HepG2 (cell line): ENCODE data around the gene ACBD6. TPM values are rescaled to one million over a fixed set of nuclear protein-coding genes. Genes with fewer than 3 reads are reported as not detected.

Experiments used
- ATF7 ChIP-seq, 2 experiments: fragments of 450-650 bp in 1 of 2; sonication (generic) in 1 of 2; formaldehyde crosslinking in 1 of 2; IDR thresholded peaks; 2 replicates each; pipeline versions ENCODE4 v1.4.0 to v1.6.1; 2016 to 2020; ENCODE audit warnings: antibody characterized with exemption in 1 of 2, mild to moderate bottlenecking in 1 of 2, missing genetic modification reagents in 1 of 2
- CC2D1A ChIP-seq: sonication (generic); formaldehyde crosslinking; IDR thresholded peaks from 2 replicates; pipeline ENCODE4 v1.8.1; 2023; ENCODE audit warnings: mild to moderate bottlenecking, missing genetic modification reagents
- ELF1 ChIP-seq: sonication (generic); formaldehyde crosslinking; IDR thresholded peaks from 2 replicates; pipeline ENCODE4 v1.4.0; 2020; ENCODE audit warnings: missing genetic modification reagents
- HNF4A ChIP-seq: sonication (generic); formaldehyde crosslinking; IDR thresholded peaks from 2 replicates; pipeline ENCODE4 v1.4.0; 2020; ENCODE audit warnings: missing genetic modification reagents
- HOXA7 ChIP-seq: sonication (generic); formaldehyde crosslinking; IDR thresholded peaks from 2 replicates; pipeline ENCODE4 v1.8.1; 2022; ENCODE audit warnings: mild to moderate bottlenecking, missing genetic modification reagents, moderate library complexity
- JDP2 ChIP-seq: sonication (generic); formaldehyde crosslinking; IDR thresholded peaks from 2 replicates; pipeline ENCODE4 v1.8.1; 2022; ENCODE audit warnings: missing genetic modification reagents, borderline replicate concordance
- KDM4B ChIP-seq: sonication (generic); formaldehyde crosslinking; IDR thresholded peaks from 2 replicates; pipeline ENCODE4 v1.4.0; 2020; ENCODE audit warnings: missing genetic modification reagents
- NFE2 ChIP-seq: sonication (generic); formaldehyde crosslinking; IDR thresholded peaks from 2 replicates; pipeline ENCODE4 v1.4.0; 2020; ENCODE audit warnings: missing genetic modification reagents
- NFE2L2 ChIP-seq: fragments of 150-350 bp; IDR thresholded peaks from 2 replicates; pipeline ENCODE4 v1.6.1; 2014; ENCODE audit warnings: low read length
- NR2F1 ChIP-seq, 2 experiments: fragments of 450-650 bp in 1 of 2; formaldehyde crosslinking in 1 of 2; IDR thresholded peaks; 2 replicates each; pipeline versions ENCODE4 v1.5.0 to v1.6.1; 2016 to 2020; ENCODE audit warnings: mild to moderate bottlenecking in 1 of 2, missing compliant biosample characterization in 1 of 2, missing genetic modification reagents in 1 of 2, moderate library complexity in 1 of 2
- RFX3 ChIP-seq: IDR thresholded peaks from 2 replicates; pipeline ENCODE4 v1.6.1; 2016; ENCODE audit warnings: missing biosample characterization, missing genetic modification reagents
- TBX2 ChIP-seq: sonication (generic); formaldehyde crosslinking; IDR thresholded peaks from 2 replicates; pipeline ENCODE4 v1.5.0; 2020; ENCODE audit warnings: missing genetic modification reagents, mild to moderate bottlenecking, borderline replicate concordance
- THAP11 ChIP-seq: IDR thresholded peaks from 2 replicates; pipeline ENCODE4 v1.6.1; 2016; ENCODE audit warnings: missing biosample characterization, missing genetic modification reagents
- ZC3H4 ChIP-seq: sonication (generic); formaldehyde crosslinking; IDR thresholded peaks from 2 replicates; pipeline ENCODE4 v1.4.0; 2020; ENCODE audit warnings: missing genetic modification reagents, borderline replicate concordance
- ZIK1 ChIP-seq: sonication (generic); formaldehyde crosslinking; IDR thresholded peaks from 2 replicates; pipeline ENCODE4 v1.5.0; 2020; ENCODE audit warnings: mild to moderate bottlenecking, low read depth, missing genetic modification reagents, borderline replicate concordance
- ZMYM3 ChIP-seq: sonication (generic); formaldehyde crosslinking; IDR thresholded peaks from 2 replicates; pipeline ENCODE4 v1.5.1; 2020; ENCODE audit warnings: mild to moderate bottlenecking, missing genetic modification reagents
- ZNF10 ChIP-seq: sonication (generic); formaldehyde crosslinking; IDR thresholded peaks from 2 replicates; pipeline ENCODE4 v1.4.0; 2020; ENCODE audit warnings: mild to moderate bottlenecking, low read depth, missing genetic modification reagents, borderline replicate concordance
- ZNF124 ChIP-seq: sonication (generic); formaldehyde crosslinking; IDR thresholded peaks from 2 replicates; pipeline ENCODE4 v1.4.0; 2020; ENCODE audit warnings: missing genetic modification reagents
- ZNF224 ChIP-seq: sonication (generic); formaldehyde crosslinking; IDR thresholded peaks from 2 replicates; pipeline ENCODE4 v1.5.0; 2020; ENCODE audit warnings: mild to moderate bottlenecking, missing genetic modification reagents
- ZNF33B ChIP-seq: sonication (generic); formaldehyde crosslinking; IDR thresholded peaks from 2 replicates; pipeline ENCODE4 v1.5.1; 2020; ENCODE audit warnings: mild to moderate bottlenecking, missing genetic modification reagents
- ZNF383 ChIP-seq: sonication (generic); formaldehyde crosslinking; IDR thresholded peaks from 2 replicates; pipeline ENCODE4 v1.4.0; 2020; ENCODE audit warnings: missing genetic modification reagents, mild to moderate bottlenecking, borderline replicate concordance
- ZNF446 ChIP-seq: sonication (generic); formaldehyde crosslinking; IDR thresholded peaks from 2 replicates; pipeline ENCODE4 v1.5.0; 2020; ENCODE audit warnings: mild to moderate bottlenecking, missing genetic modification reagents
- ZNF674 ChIP-seq: sonication (generic); formaldehyde crosslinking; IDR thresholded peaks from 2 replicates; pipeline ENCODE4 v1.5.0; 2020; ENCODE audit warnings: low read depth, mild to moderate bottlenecking, missing genetic modification reagents
- polyA plus RNA-seq, 8 experiments: library from polyadenylated mRNA; depleted of rRNA in 3 of 8; stranded (reverse) in 7 of 8; unstranded in 1 of 8; fragments of >200 nt; fragmentation: Illumina TruSeq in 4 of 8; extraction: Trizol in 4 of 8; gene quantifications; 2 replicates each; pipeline versions ENCODE4 v1.2.1 to v1.2.3, GENCODE V29; 2011 to 2016; ENCODE audit warnings: low read depth in 4 of 8, missing spikeins in 1 of 8, mixed read lengths in 1 of 8; ENCODE audit not compliant: insufficient read depth in 1 of 8
- total RNA-seq, 5 experiments: library from RNA; depleted of rRNA; stranded (reverse); fragments of >200 nt; fragmentation: Illumina TruSeq; extraction: Trizol; gene quantifications; 2 replicates each; pipeline ENCODE4 v1.2.3, GENCODE V29; 2016; ENCODE audit warnings: low read depth in 1 of 5
- TF ChIP-seq, protein P1 (sequence below): sonication (generic); formaldehyde crosslinking; IDR thresholded peaks from 2 replicates; pipeline ENCODE4 v1.8.0; 2022; ENCODE audit warnings: mild to moderate bottlenecking, missing genetic modification reagents
- TF ChIP-seq, protein P2 (sequence below): sonication (generic); formaldehyde crosslinking; IDR thresholded peaks from 2 replicates; pipeline ENCODE4 v1.8.1; 2023; ENCODE audit warnings: mild to moderate bottlenecking, inconsistent platforms, moderate library complexity, missing genetic modification reagents, borderline replicate concordance
- TF ChIP-seq, protein P3 (sequence below): sonication (generic); formaldehyde crosslinking; IDR thresholded peaks from 2 replicates; pipeline ENCODE4 v1.5.1; 2020; ENCODE audit warnings: missing genetic modification reagents, mild to moderate bottlenecking, borderline replicate concordance

The ACBD6 gene
- total and polyA plus RNA-seq, 2 of the 13 experiments (the other 11 are each of a cell fraction or from before 2014, with no cell fraction given), result 33.5 to 47.2 TPM

DNA sequence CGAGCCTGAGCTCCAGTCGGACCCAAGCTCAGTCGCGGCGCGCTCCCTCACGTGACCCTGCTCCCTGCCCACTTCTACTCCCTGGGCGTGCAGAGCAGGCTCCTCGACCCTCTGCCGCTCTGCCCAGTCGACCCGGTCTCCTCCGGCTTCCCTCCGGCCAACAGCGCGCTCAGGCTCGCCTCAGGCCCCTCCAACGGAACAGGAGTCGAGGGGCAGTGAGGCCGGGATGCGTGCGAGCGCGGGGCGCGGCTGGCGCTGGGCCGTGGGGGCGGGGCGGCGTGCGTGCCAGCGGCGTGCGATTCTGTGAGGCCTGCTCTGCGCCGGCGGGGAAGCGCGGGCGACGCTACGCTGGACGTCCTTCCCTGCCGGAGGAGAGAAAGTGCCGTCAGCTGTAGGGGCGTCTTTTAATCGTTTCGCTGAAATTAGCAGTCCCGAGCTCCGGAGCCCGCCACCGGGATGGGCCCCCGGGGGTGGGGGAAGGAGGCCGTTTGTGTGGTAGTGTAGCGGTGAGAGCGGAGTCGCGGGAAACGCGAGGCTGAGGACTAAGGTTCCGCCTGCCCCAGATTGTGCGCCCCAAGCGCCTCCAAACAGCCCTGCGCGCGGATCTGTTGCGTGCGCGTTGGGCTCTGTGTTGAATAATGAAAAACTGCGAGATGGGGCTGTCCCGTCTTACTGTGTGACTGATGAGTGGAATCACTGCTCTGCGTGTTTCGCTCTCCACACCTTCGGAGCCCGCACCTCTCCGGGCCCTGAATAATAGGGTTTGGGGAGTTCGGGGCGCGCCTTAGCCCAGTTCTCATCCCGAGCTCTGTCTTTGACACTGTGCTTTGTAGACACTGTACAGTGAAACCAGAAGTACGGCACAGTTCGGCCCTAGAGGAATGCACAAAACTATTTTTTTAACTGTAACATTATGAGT, at the start of gene ACBD6 (continued):
- TF ChIP-seq THAP11 (CRISPR knock-in tag), result peak; percentile 84
- TF ChIP-seq, protein P1, sequence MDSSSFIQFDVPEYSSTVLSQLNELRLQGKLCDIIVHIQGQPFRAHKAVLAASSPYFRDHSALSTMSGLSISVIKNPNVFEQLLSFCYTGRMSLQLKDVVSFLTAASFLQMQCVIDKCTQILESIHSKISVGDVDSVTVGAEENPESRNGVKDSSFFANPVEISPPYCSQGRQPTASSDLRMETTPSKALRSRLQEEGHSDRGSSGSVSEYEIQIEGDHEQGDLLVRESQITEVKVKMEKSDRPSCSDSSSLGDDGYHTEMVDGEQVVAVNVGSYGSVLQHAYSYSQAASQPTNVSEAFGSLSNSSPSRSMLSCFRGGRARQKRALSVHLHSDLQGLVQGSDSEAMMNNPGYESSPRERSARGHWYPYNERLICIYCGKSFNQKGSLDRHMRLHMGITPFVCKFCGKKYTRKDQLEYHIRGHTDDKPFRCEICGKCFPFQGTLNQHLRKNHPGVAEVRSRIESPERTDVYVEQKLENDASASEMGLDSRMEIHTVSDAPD (CRISPR knock-in tag), result peak; percentile 79; the same call in 1 of the 2 replicates
- TF ChIP-seq ZNF383 (CRISPR knock-in tag), result peak; percentile 94
- no peak for TF ChIP-seq RFX3 (CRISPR knock-in tag)
- peak; percentile 98 for TF ChIP-seq ZNF446 (CRISPR knock-in tag)
- TF ChIP-seq ZNF10 (CRISPR knock-in tag), result no peak
- no peak for TF ChIP-seq CC2D1A (CRISPR knock-in tag)
- no peak for TF ChIP-seq NR2F1 (CRISPR knock-in tag; IDR thresholded peaks at IDR 0.05)
- TF ChIP-seq ZC3H4 (CRISPR knock-in tag), result 0 out of 2 replicates have a peak, but pooled peaks have one; percentile 25
- no peak for TF ChIP-seq NFE2
- no peak; the same call in 1 of the 2 replicates for TF ChIP-seq ZNF33B (CRISPR knock-in tag)
- TF ChIP-seq ATF7 (IDR thresholded peaks at IDR 0.05), result no peak
- TF ChIP-seq ATF7 (CRISPR knock-in tag; IDR thresholded peaks at IDR 0.05), result peak; percentile 74
- 0 out of 2 replicates have a peak, but pooled peaks have one; percentile 0 for TF ChIP-seq HOXA7 (CRISPR knock-in tag)
- TF ChIP-seq KDM4B (CRISPR knock-in tag), result no peak
- peak; percentile 91; the same call in 1 of the 2 replicates for TF ChIP-seq ZNF224
- 0 out of 2 replicates have a peak, but pooled peaks have one; percentile 1 for TF ChIP-seq NFE2L2
- TF ChIP-seq TBX2 (CRISPR knock-in tag), result peak; percentile 80; the same call in 1 of the 2 replicates
- TF ChIP-seq HNF4A (CRISPR knock-in tag), result 0 out of 2 replicates have a peak, but pooled peaks have one; percentile 9
- TF ChIP-seq ZNF674 (CRISPR knock-in tag), result no peak
- no peak; the same call in 1 of the 2 replicates for TF ChIP-seq ZNF124
- TF ChIP-seq ELF1 (CRISPR knock-in tag), result peak; percentile 51
- peak; percentile 90 for TF ChIP-seq JDP2
- TF ChIP-seq, protein P2, sequence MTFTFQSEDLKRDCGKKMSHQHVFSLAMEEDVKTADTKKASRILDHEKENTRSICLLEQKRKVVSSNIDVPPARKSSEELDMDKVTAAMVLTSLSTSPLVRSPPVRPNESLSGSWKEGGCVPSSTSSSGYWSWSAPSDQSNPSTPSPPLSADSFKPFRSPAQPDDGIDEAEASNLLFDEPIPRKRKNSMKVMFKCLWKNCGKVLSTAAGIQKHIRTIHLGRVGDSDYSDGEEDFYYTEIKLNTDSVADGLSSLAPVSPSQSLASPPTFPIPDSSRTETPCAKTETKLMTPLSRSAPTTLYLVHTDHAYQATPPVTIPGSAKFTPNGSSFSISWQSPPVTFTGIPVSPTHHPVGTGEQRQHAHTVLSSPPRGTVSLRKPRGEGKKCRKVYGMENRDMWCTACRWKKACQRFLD (CRISPR knock-in tag), result peak; percentile 88; the same call in 1 of the 2 replicates
- TF ChIP-seq, protein P3, sequence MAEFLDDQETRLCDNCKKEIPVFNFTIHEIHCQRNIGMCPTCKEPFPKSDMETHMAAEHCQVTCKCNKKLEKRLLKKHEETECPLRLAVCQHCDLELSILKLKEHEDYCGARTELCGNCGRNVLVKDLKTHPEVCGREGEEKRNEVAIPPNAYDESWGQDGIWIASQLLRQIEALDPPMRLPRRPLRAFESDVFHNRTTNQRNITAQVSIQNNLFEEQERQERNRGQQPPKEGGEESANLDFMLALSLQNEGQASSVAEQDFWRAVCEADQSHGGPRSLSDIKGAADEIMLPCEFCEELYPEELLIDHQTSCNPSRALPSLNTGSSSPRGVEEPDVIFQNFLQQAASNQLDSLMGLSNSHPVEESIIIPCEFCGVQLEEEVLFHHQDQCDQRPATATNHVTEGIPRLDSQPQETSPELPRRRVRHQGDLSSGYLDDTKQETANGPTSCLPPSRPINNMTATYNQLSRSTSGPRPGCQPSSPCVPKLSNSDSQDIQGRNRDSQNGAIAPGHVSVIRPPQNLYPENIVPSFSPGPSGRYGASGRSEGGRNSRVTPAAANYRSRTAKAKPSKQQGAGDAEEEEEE (CRISPR knock-in tag), result no peak
- TF ChIP-seq ZMYM3 (CRISPR knock-in tag), result peak; percentile 52
- peak; percentile 95 for TF ChIP-seq ZIK1 (CRISPR knock-in tag)
